Keratinocyte (primary cell): ENCODE measurements around the gene OGA. TPM values are rescaled to one million over a fixed set of nuclear protein-coding genes. Genes with fewer than 3 reads are reported as not detected.
A peak's percentile ranks its signal among the peaks of the same experiment; 100 is the strongest.

ENCODE experiments used
- DNase-seq: peaks from one replicate; pipeline ENCODE4 v3.0.0-alpha.2; 2011; ENCODE audit warnings: low read depth, missing footprints, low spot score
- FAIRE-seq: peaks from 2 replicates; lab custom pipeline; 2011; peaks lifted over from hg19 to GRCh38; lab: Jason Lieb, UNC
- H2AFZ ChIP-seq: 2 replicates; pipeline ENCODE4 v1.6.0; 2012; ENCODE audit warnings: low read length, control low read depth, inconsistent platforms; ENCODE audit not compliant: control insufficient read depth
- H3K27ac ChIP-seq: 2 replicates; pipeline ENCODE4 v1.5.1; 2011; ENCODE audit warnings: low read length; ENCODE audit not compliant: control insufficient read depth, insufficient read depth
- H3K27me3 ChIP-seq: 3 replicates; pipeline ENCODE4 v1.6.0; 2011; ENCODE audit warnings: low read length; ENCODE audit not compliant: control insufficient read depth, insufficient read depth; ENCODE audit errors: extremely low read depth
- H3K36me3 ChIP-seq, 2 experiments: 2 replicates in 1 of 2; 3 replicates in 1 of 2; pipeline ENCODE4 v1.5.1; 2011; ENCODE audit warnings: low read length in 2 of 2, mild to moderate bottlenecking in 1 of 2; ENCODE audit not compliant: control insufficient read depth in 2 of 2, insufficient read depth in 2 of 2; ENCODE audit errors: extremely low read depth in 1 of 2
- H3K4me1 ChIP-seq: 3 replicates; pipeline ENCODE4 v1.5.1; 2011; ENCODE audit warnings: low read length; ENCODE audit not compliant: control insufficient read depth, insufficient read depth; ENCODE audit errors: extremely low read depth
- H3K4me2 ChIP-seq: 3 replicates; pipeline ENCODE4 v1.6.0; 2011; ENCODE audit warnings: low read depth, low read length; ENCODE audit not compliant: control insufficient read depth, insufficient read depth; ENCODE audit errors: extremely low read depth
- H3K4me3 ChIP-seq, 3 experiments: fragments of 200-600 bp in 1 of 3; sonication (generic) in 1 of 3; 2 replicates in 2 of 3; 3 replicates in 1 of 3; pipeline ENCODE4 v1.5.1; 2011 to 2016; ENCODE audit warnings: low read length in 3 of 3, mild to moderate bottlenecking in 3 of 3, control low read depth in 2 of 3, inconsistent platforms in 1 of 3, low read depth in 1 of 3, mixed read lengths in 1 of 3, mixed run types in 1 of 3, moderate library complexity in 1 of 3; ENCODE audit not compliant: control insufficient read depth in 2 of 3, insufficient read depth in 2 of 3; ENCODE audit errors: extremely low read depth in 1 of 3
- H3K79me2 ChIP-seq: 2 replicates; pipeline ENCODE4 v1.6.0; 2012; ENCODE audit warnings: low read length; ENCODE audit not compliant: control insufficient read depth, insufficient read depth
- H3K9ac ChIP-seq: 3 replicates; pipeline ENCODE4 v1.6.0; 2011; ENCODE audit warnings: low read length; ENCODE audit not compliant: control insufficient read depth, insufficient read depth; ENCODE audit errors: extremely low read depth
- H3K9me1 ChIP-seq: 3 replicates; pipeline ENCODE4 v1.6.0; 2011; ENCODE audit warnings: low read length; ENCODE audit not compliant: control insufficient read depth, insufficient read depth; ENCODE audit errors: extremely low read depth
- H3K9me3 ChIP-seq: 2 replicates; pipeline ENCODE4 v1.5.1; 2012; ENCODE audit warnings: low read depth, low read length; ENCODE audit not compliant: control insufficient read depth
- H4K20me1 ChIP-seq: 3 replicates; pipeline ENCODE4 v1.6.0; 2011; ENCODE audit warnings: low read length; ENCODE audit not compliant: control insufficient read depth, insufficient read depth; ENCODE audit errors: extremely low read depth
- EZH2 ChIP-seq: IDR thresholded peaks from one replicate; pipeline ENCODE4 v1.6.1; 2012; ENCODE audit warnings: inconsistent platforms, mild to moderate bottlenecking, low read length, moderate library complexity
- dilution Hi-C: fragments of 300-500 bp; cut with MboI; formaldehyde crosslinking; loops from one replicate; pipeline ENCODE4 v1.7.0; 2020; ENCODE audit warnings: low sequenced_read_pairs; ENCODE audit not compliant: extremely low pct_ligation_motif_present
- polyA plus RNA-seq, 5 experiments: library from polyadenylated mRNA; depleted of rRNA in 3 of 5; stranded (reverse) in 3 of 5; stranded (forward) in 1 of 5; unstranded in 1 of 5; fragments of >200 nt; gene quantifications; 1 replicate in 1 of 5; 2 replicates in 3 of 5; 3 replicates in 1 of 5; pipeline versions ENCODE4 v1.2.1 to v1.2.3, GENCODE V29; 2011 to 2012; ENCODE audit warnings: missing spikeins in 2 of 5, low read depth in 1 of 5, low replicate concordance in 1 of 5
- TF ChIP-seq, protein P1 (sequence below), 3 experiments: IDR thresholded peaks in 1 of 3; conservative IDR thresholded peaks in 1 of 3; optimal IDR thresholded peaks in 1 of 3; 2 replicates in 2 of 3; 3 replicates in 1 of 3; pipeline versions ENCODE3 to v1.5.1; 2011; ENCODE audit warnings: low read length in 3 of 3, mild to moderate bottlenecking in 3 of 3, moderate library complexity in 2 of 3, control low read depth in 1 of 3, inconsistent platforms in 1 of 3; ENCODE audit not compliant: insufficient read depth in 2 of 3; ENCODE audit errors: extremely low read depth in 1 of 3

Gene OGA
- polyA plus RNA-seq, 1 donor (not counting 4 experiments of a cell fraction or from before 2014, with no cell fraction given) = 104 TPM

DNA sequence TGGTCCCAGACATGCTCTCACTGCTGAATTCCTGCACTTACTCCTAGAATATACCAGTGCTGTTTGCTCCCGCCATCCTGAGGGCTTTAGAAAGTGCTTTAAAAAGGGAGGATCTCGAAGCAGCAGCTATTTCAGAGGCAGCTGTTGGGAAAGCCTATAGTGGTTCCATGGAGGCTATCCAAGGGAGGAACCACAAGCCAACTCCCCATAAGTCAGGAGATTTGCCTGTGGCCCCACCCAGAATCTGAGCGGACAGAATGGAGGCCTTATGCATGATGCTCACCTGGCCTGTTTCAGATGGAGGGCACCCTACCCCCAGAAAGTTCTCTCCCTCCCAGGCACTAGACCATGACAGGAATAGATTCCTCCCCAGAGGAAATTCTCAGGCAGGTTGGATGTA is 27.6 kb upstream of the OGA start:
- dilution Hi-C loops = no loop called here
- peaks cover 0 to 8% of the 10 kb centered on the region in 2 experiments for H3K36me3 ChIP-seq
- TF ChIP-seq, protein P1, sequence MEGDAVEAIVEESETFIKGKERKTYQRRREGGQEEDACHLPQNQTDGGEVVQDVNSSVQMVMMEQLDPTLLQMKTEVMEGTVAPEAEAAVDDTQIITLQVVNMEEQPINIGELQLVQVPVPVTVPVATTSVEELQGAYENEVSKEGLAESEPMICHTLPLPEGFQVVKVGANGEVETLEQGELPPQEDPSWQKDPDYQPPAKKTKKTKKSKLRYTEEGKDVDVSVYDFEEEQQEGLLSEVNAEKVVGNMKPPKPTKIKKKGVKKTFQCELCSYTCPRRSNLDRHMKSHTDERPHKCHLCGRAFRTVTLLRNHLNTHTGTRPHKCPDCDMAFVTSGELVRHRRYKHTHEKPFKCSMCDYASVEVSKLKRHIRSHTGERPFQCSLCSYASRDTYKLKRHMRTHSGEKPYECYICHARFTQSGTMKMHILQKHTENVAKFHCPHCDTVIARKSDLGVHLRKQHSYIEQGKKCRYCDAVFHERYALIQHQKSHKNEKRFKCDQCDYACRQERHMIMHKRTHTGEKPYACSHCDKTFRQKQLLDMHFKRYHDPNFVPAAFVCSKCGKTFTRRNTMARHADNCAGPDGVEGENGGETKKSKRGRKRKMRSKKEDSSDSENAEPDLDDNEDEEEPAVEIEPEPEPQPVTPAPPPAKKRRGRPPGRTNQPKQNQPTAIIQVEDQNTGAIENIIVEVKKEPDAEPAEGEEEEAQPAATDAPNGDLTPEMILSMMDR (optimal IDR thresholded peaks at IDR 0.05 in 1 of 3, IDR thresholded peaks at IDR 0.05 in 1 of 3, conservative IDR thresholded peaks at IDR 0.05 in 1 of 3; ENCODE audit: extremely low read depth in 1 of 3, insufficient read depth in 2 of 3, low read length in 3 of 3) = no peak
- TF ChIP-seq EZH2 = no peak

DNA sequence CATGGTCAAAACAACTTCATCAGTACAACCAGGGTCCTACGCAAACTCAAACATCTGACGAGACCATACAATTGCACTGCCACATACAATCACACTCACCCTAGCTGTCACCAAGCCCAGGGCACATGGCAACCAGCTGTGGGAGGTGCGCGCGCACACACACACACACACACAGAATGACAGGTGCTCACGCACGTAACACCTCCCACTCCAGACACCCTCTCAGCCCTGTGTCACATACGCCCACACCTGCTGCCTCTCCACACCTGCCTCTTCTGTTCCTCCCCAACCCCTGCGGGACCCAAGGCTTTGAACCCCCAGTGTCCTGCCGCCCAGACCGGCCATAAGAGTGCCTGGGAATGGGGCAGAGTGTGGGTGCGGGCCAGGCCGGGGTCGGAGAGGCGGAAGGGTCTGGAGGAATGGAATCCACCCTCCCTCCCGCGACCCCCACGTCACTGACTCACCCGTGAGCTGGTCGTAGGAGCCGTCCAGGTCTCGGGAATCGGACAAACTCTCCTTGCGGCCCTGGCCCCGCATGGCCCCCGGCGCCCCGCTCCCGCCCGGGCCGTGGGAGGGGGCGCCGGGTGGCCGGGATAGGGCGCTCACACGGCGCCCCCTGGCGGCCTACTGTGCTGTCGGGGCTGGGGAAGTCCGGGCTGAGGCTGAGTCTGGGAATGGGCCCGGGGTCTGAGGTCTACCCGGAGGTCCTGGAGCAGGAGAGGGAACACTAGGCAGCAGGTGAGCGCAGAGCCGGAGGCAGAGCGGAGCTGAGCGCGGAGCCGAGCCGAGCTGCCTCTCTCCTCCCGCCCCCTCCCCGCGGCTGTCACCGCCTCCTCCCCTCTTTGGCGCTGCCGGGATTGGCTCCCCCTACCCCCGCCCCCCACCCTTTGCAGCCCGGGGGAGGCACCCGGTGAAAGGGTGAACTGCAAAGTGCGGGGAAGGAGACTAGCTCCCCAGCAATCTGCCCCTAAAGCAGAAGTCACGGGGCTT is 25.1 kb upstream of the OGA start, which contains the start of gene KCNIP2:
KCNIP2 (minus strand) TSS at position 769 of the 990 bp plus-strand sequence; CDS start at position 537, 232 bp downstream.
- peaks cover 16% of the 10 kb centered on the region for H3K4me1 ChIP-seq
- H4K20me1 ChIP-seq = peaks cover 7% of the 10 kb centered on the region
- H3K4me3 ChIP-seq = no peak within 1 kb of the TSS
- H3K4me2 ChIP-seq = no peak within 1 kb of the TSS
- H3K9ac ChIP-seq = no peak within 1 kb of the TSS
- H3K27ac ChIP-seq = no peak within 1 kb of the TSS
- H3K9me1 ChIP-seq = peaks cover 4% of the 10 kb centered on the region
- H3K36me3 ChIP-seq = peaks cover 0 to 3% of the 10 kb centered on the region in 2 experiments
- no peak within 1 kb of the TSS for H2AFZ ChIP-seq
- dilution Hi-C loops = no loop called here
- H3K9me3 ChIP-seq = no peaks in the 10 kb centered on the region
- H3K79me2 ChIP-seq = no peaks in the 10 kb centered on the region
- H3K27me3 ChIP-seq = no peaks in the 10 kb centered on the region
- DNase-seq (no peak), FAIRE-seq (no peak)
- TF ChIP-seq, protein P1 (optimal IDR thresholded peaks at IDR 0.05 in 1 of 3, IDR thresholded peaks at IDR 0.05 in 1 of 3, conservative IDR thresholded peaks at IDR 0.05 in 1 of 3; ENCODE audit: extremely low read depth in 1 of 3, insufficient read depth in 2 of 3, low read length in 3 of 3) = peak; percentile 33 to 56 (median 38)
- no peak for TF ChIP-seq EZH2

More for the DNA sequence above, 27.6 kb upstream of the OGA start:
- H3K4me2 ChIP-seq = no peak overlapping the region
- peaks cover 12% of the 10 kb centered on the region for H4K20me1 ChIP-seq
- no peaks in the 10 kb centered on the region for H3K27me3 ChIP-seq
- H3K79me2 ChIP-seq = no peaks in the 10 kb centered on the region
- no peak overlapping the region for H3K9ac ChIP-seq
- FAIRE-seq = no peak
- no peaks in the 10 kb centered on the region for H3K9me3 ChIP-seq
- H3K4me3 ChIP-seq = no peak overlapping the region
- DNase-seq = no peak
- H3K27ac ChIP-seq = no peak overlapping the region
- H2AFZ ChIP-seq = no peak overlapping the region
- peaks cover 2% of the 10 kb centered on the region for H3K4me1 ChIP-seq
- no peaks in the 10 kb centered on the region for H3K9me1 ChIP-seq
